GM12874 (cell line): ENCODE data around the gene C3orf85.

Experiments
- CTCF ChIP-seq: IDR thresholded peaks from 2 replicates; pipeline ENCODE4 v1.5.1; 2011; ENCODE audit warnings: low read depth, mild to moderate bottlenecking, control low read depth, low read length, moderate library complexity; ENCODE audit not compliant: insufficient read depth

Gene C3orf85

DNA sequence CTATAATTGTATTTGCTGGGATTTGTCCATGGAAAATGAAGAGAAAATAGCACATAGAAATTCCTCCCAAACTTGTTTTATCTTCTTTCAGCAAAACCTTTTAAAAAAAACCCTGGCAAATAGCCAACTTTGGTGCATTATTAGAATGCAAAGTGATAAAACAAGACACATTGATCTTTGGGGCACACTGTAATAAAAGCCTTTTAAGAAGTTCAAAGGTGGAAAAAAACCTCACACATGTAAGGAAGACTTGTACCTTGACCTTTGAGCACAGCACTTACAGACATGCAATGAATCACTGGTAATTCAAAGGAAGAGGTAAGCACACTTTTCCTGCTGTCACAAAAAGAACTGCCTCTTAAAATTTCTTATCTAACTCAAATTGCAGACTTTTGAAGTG is 10.6 kb upstream of the C3orf85 start:
- no peak for TF ChIP-seq CTCF

- no peak for TF ChIP-seq CTCF
These were observed 9.0 kb upstream of the C3orf85 start for GRCh38 chr3:109127553-109127952.

- no peak for TF ChIP-seq CTCF
These were observed 5.2 kb upstream of the C3orf85 start for GRCh38 chr3:109131276-109131675.

- TF ChIP-seq CTCF = no peak
These were observed 3.6 kb upstream of the C3orf85 start for GRCh38 chr3:109132801-109133473.

GRCh38 chr3:109137761-109138160 is 1.2 kb downstream of the C3orf85 start:
- TF ChIP-seq CTCF = no peak

- TF ChIP-seq CTCF = no peak
These were observed 3.8 kb downstream of the C3orf85 start for GRCh38 chr3:109140318-109140717.

- no peak for TF ChIP-seq CTCF
These were observed 7.1 kb downstream of the C3orf85 start for GRCh38 chr3:109143646-109144045.
